NB4 (cell line): Measurements from ENCODE around the gene AEBP2.
"Not testable (repeated sequence)": the region's sequence is repeated elsewhere in the genome, so short reads cannot be mapped to it uniquely, and the experiment has no call there.

Experiments used
- DNase-seq: peaks from one replicate; pipeline ENCODE4 v3.0.0; 2010; ENCODE audit warnings: low read depth
- H3K4me3 ChIP-seq: one replicate; pipeline ENCODE4 v1.5.1; 2011; ENCODE audit warnings: mild to moderate bottlenecking, low read depth, low read length, moderate library complexity
- CTCF ChIP-seq: IDR thresholded peaks from one replicate; pipeline ENCODE4 v1.5.1; 2012; ENCODE audit warnings: low read depth, low read length
- MAX ChIP-seq: IDR thresholded peaks from 2 replicates; pipeline ENCODE4 v1.6.1; 2011; ENCODE audit warnings: low read depth, low read length
- MYC ChIP-seq: IDR thresholded peaks from 2 replicates; pipeline ENCODE4 v1.6.1; 2011; ENCODE audit warnings: low read depth, low read length
- POLR2A ChIP-seq: IDR thresholded peaks from 2 replicates; pipeline ENCODE4 v1.6.1; 2011; ENCODE audit warnings: mild to moderate bottlenecking; ENCODE audit not compliant: insufficient read length; ENCODE audit errors: extremely low read depth

The AEBP2 gene

GRCh38 chr12:19409376-19409775 is 29.9 kb upstream of the AEBP2 start:
- H3K4me3 ChIP-seq: no peak overlapping the region
- no peak for DNase-seq

GRCh38 chr12:19410211-19410610 is 29.1 kb upstream of the AEBP2 start:
- H3K4me3 ChIP-seq: no peak overlapping the region
- DNase-seq: no peak
- no peak for TF ChIP-seq CTCF
- no peak for TF ChIP-seq POLR2A
- no peak for TF ChIP-seq MYC
- TF ChIP-seq MAX: no peak

More at GRCh38 chr12:19409376-19409775, 29.9 kb upstream of the AEBP2 start:
- TF ChIP-seq POLR2A (no peak), MYC (no peak), MAX (no peak), CTCF (no peak)

- no peak overlapping the region for H3K4me3 ChIP-seq
- TF ChIP-seq POLR2A: no peak
- no peak for TF ChIP-seq CTCF
- TF ChIP-seq MAX: no peak
- TF ChIP-seq MYC: no peak
- no peak for DNase-seq
Measured at GRCh38 chr12:19410629-19411185, 28.6 kb upstream of the AEBP2 start.

- TF ChIP-seq MYC: no peak
- no peak for TF ChIP-seq MAX
- TF ChIP-seq POLR2A: no peak
- TF ChIP-seq CTCF: no peak
- no peak for DNase-seq
- no peak overlapping the region for H3K4me3 ChIP-seq
Measured at GRCh38 chr12:19411234-19412204, 27.8 kb upstream of the AEBP2 start.

- TF ChIP-seq CTCF: no peak
- no peak for TF ChIP-seq POLR2A
- TF ChIP-seq MYC: no peak
- no peak for TF ChIP-seq MAX
Measured at GRCh38 chr12:19412844-19413243, 26.4 kb upstream of the AEBP2 start.

GRCh38 chr12:19413582-19413981 is 25.7 kb upstream of the AEBP2 start:
- H3K4me3 ChIP-seq, DNase-seq: not testable (repeated sequence)

More at GRCh38 chr12:19412844-19413243, 26.4 kb upstream of the AEBP2 start:
- no peak overlapping the region for H3K4me3 ChIP-seq
- DNase-seq: no peak
